Gastroesophageal sphincter (tissue), 3 donors: ENCODE results near the gene ATP6V0A4.

Source experiments
- CTCF ChIP-seq, 4 experiments: fragments of 200-600 bp in 2 of 4; fragments of 450-650 bp in 2 of 4; sonication (generic) in 1 of 4; IDR thresholded peaks; one replicate each; pipeline ENCODE4 v1.5.1; 2017 to 2019; ENCODE audit warnings: antibody characterized with exemption in 4 of 4, mild to moderate bottlenecking in 2 of 4, moderate library complexity in 2 of 4
- POLR2A ChIP-seq, 2 donors: fragments of 450-650 bp; IDR thresholded peaks; one replicate each; pipeline ENCODE4 v1.6.1; 2017; ENCODE audit warnings: antibody characterized with exemption in 2 of 2, mild to moderate bottlenecking in 2 of 2, moderate library complexity in 1 of 2

- TF ChIP-seq CTCF (IDR thresholded peaks at IDR 0.05) (no peak), POLR2A (IDR thresholded peaks at IDR 0.05) (no peak)
These were observed 45.9 kb upstream of the ATP6V0A4 start for GRCh38 chr7:138843632-138844580.
